Hepatocyte (in vitro differentiated cells): ENCODE measurements around the gene OR10A2. TPM values are rescaled to one million over a fixed set of nuclear protein-coding genes. Genes with fewer than 3 reads are reported as not detected.

ENCODE experiments used
- polyA plus RNA-seq: library from polyadenylated mRNA; unstranded; fragments of >200 nt; fragmentation: Nextera tagmentation; extraction: Ambion mirVana; gene quantifications from 2 replicates; pipeline ENCODE4 v1.2.1, GENCODE V29; 2016
- total RNA-seq: library from RNA; depleted of rRNA; stranded (reverse); fragments of >200 nt; gene quantifications from 2 replicates; pipeline ENCODE4 v1.2.3, GENCODE V29; 2014

OR10A2 gene
- total and polyA plus RNA-seq, 2 experiments from 2014 or later = 0.04 TPM; not detected in 1

Other genes starting within 250 kb of the OR10A2 start
- gene TPP1, start 243.6 kb upstream of the OR10A2 start, total RNA-seq = 68.4 and 105 TPM in 2 replicates
- gene TPP1, start 243.6 kb upstream of the OR10A2 start, polyA plus RNA-seq = 170 and 185 TPM in 2 replicates
- 8.5 and 15.2 TPM in 2 replicates for gene DCHS1, start 207.2 kb upstream of the OR10A2 start, total RNA-seq
- 6.3 and 8.0 TPM in 2 replicates for gene DCHS1, start 207.2 kb upstream of the OR10A2 start, polyA plus RNA-seq
- 34.5 and 71.9 TPM in 2 replicates for gene MRPL17, start 179.7 kb upstream of the OR10A2 start, total RNA-seq
- gene MRPL17, start 179.7 kb upstream of the OR10A2 start, polyA plus RNA-seq = 62.7 and 71.9 TPM in 2 replicates
- gene OR2AG2, start 91.1 kb upstream of the OR10A2 start, total RNA-seq = 0.12 and 0.27 TPM in 2 replicates
- not detected in 2 replicates for gene OR2AG2, start 91.1 kb upstream of the OR10A2 start, polyA plus RNA-seq
- gene OR2AG1, start 80.0 kb upstream of the OR10A2 start, total RNA-seq = 0.83 TPM in 1 of 2 replicates, not detected in the other
- gene OR2AG1, start 80.0 kb upstream of the OR10A2 start, polyA plus RNA-seq = not detected in 2 replicates
- 0.08 and 0.20 TPM in 2 replicates for gene OR6A2, start 63.4 kb upstream of the OR10A2 start, total RNA-seq
- gene OR6A2, start 63.4 kb upstream of the OR10A2 start, polyA plus RNA-seq = not detected in 2 replicates
- not detected in 2 replicates for gene OR10A5, start 17.4 kb upstream of the OR10A2 start, total RNA-seq
- gene OR10A5, start 17.4 kb upstream of the OR10A2 start, polyA plus RNA-seq = not detected in 2 replicates
- not detected in 2 replicates for gene OR10A4, start 13.6 kb downstream of the OR10A2 start, total RNA-seq
- gene OR10A4, start 13.6 kb downstream of the OR10A2 start, polyA plus RNA-seq = not detected in 2 replicates
- gene OR2D2, start 29.4 kb downstream of the OR10A2 start, total RNA-seq = 0.24 and 0.30 TPM in 2 replicates
- gene OR2D2, start 29.4 kb downstream of the OR10A2 start, polyA plus RNA-seq = not detected in 2 replicates
- not detected in 2 replicates for gene OR2D3, start 57.9 kb downstream of the OR10A2 start, total RNA-seq
- 0.15 TPM in 1 of 2 replicates, not detected in the other for gene OR2D3, start 57.9 kb downstream of the OR10A2 start, polyA plus RNA-seq
- gene ZNF215, start 63.4 kb downstream of the OR10A2 start, total RNA-seq = 3.3 and 3.6 TPM in 2 replicates
- gene ZNF215, start 63.4 kb downstream of the OR10A2 start, polyA plus RNA-seq = 1.2 and 2.0 TPM in 2 replicates
- gene ZNF214, start 157.3 kb downstream of the OR10A2 start, total RNA-seq = 3.3 and 5.0 TPM in 2 replicates
- 1.4 and 3.4 TPM in 2 replicates for gene ZNF214, start 157.3 kb downstream of the OR10A2 start, polyA plus RNA-seq
- 0.24 and 0.40 TPM in 2 replicates for gene NLRP14, start 157.4 kb downstream of the OR10A2 start, total RNA-seq
- gene NLRP14, start 157.4 kb downstream of the OR10A2 start, polyA plus RNA-seq = not detected in 2 replicates
- gene RBMXL2, start 225.9 kb downstream of the OR10A2 start, total RNA-seq = 0.30 TPM in 1 of 2 replicates, not detected in the other
- gene RBMXL2, start 225.9 kb downstream of the OR10A2 start, polyA plus RNA-seq = 0.35 TPM in 1 of 2 replicates, not detected in the other